NOMO-1 treated with DMSO at 0.1 percent for 48 hours (cell line): ENCODE results near the gene LHX1.

ENCODE experiments used
- DNase-seq: peaks from one replicate; lab custom pipeline; 2025; ENCODE audit not compliant: unreplicated experiment; lab: John Stamatoyannopoulos, UW

Gene LHX1

GRCh38 chr17:36921095-36921851 lies 16.0 kb upstream of the LHX1 start:
- DNase-seq, result no peak

DNA sequence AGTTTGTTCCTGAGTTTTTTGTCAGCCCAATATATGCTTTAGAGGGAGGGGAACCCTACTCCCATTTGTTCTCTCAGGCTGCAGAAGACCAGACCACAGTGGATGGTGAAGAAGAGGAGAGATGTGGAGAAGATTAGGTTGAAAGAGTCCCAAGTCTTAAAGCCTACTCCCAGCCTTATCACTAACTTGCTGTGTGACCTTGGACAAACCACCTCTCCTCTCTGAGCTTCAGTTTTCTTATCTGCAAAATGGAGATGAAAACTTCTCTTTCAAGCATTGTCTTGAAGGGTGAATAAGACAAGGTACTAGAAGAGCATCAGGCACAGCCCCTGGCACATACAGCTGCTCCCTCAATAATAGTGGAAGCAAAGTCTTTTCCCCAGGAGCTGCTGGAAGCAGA lies 15.1 kb upstream of the LHX1 start:
- DNase-seq, result no peak

DNA sequence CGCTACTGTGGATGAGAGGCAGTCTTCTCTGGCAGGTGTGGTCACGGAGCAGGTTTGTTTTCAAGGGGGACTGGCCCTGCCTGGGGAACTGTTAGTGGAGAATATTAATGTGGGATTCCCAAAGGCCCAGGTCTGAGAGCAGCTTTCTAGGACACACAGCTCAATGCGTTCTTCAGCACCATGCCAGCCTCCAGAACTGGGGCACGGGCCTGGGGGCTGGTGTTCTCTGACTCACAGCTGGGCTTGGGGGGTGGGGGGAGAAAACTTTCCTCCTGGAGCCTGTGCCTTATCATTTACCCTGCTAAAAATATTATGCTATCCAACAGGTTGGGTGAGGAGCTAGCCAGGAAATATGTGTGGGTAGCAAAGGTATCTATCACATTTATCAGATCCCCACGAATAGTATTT lies 13.5 kb upstream of the LHX1 start:
- DNase-seq, result no peak

DNA sequence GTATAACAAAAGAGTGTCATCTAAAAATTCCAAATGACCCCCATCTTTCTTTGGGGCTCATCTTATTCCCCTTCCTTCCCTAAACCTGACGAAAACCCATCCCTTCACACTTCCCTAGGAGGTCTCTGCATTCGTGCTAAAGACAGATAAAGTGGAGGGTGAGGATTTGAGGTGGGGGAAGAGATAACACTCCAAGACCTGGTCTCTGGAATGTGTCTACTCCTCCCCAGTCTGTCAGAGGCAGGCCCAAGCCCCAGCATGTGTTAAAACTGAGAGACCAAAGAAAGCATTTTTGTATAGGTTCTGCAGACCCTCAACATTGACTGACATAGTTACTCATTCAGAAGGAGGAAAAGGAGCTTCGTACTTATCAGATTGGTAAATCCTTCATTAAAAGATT lies 11.0 kb upstream of the LHX1 start:
- no peak for DNase-seq

DNA sequence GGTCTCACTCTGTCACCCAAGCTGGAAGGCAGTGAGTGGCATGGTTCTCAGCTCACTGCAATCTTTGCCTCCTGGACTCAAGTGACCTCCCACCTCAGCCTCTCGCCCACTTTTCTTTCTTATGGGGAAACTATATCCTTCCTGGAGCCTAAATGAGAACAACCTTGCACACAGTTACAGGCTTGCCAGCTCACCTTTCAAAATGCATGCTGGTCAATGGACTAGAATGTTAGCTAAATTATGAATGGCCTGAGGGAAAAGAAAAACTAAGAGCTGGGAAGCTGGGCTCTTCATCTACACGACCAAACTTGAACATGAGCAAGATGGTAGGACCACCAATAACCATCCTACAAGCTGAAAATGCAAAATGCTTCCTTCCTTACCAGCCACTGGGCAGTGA lies 10.6 kb upstream of the LHX1 start:
- no peak for DNase-seq

DNA sequence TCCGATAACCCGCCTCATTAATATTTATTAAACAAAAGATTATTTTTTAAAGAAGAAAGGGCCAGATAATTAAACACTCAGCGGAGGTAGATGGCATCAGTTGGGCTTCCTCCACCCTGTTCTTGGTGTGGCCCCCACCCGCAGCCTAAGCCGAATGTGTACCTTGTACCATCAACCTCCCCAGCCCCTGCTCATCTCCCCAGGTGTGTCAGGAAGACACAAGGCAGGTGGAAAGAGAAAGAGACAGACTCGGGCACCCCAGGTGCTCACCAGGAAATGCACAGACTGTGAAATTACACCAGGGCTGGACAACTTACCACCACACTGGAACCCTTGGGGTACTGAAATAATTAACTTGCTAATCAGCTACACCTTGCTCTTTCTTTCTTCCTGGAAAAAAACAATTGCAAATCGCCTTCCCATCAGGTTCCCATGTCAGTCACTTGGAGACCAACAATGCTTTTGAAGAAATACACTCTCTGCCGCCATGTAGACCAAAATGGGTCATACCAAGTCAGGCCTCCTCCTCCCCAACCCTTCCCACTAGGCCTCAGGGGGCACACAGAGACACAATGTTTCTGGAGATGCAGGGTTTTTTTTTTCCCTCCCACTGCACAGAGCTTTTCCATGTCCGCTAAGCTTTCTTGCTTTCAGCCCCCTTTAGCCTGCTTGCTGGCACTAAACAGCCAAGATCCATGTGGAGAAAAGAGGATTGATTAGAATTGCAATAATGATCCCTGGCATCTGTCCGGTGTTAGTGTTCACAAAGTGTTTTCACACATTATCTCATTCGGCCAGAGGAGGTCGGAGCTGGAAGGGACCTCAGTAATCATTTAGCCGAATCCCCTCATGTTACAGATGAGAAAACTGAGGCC lies 8.6 kb upstream of the LHX1 start:
- no peak for DNase-seq

- DNase-seq, result no peak
Measured at GRCh38 chr17:36929851-36930582, 7.3 kb upstream of the LHX1 start.

DNA sequence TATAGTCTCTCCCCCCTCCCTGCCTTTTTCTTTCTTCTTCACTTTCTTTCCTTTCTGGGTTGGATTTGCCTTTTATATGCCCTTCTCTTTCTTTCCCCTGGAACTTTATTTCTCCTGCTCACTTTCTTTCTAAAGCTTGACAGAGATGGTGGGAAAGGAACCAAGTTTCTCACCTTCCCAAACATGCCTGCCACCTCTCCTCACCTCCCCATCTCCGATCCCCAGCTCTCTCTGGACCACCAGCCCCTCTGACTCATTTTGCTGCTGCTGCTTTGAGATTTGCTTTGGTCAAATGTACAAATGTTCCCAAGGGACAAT lies 6.7 kb upstream of the LHX1 start:
- no peak for DNase-seq

DNA sequence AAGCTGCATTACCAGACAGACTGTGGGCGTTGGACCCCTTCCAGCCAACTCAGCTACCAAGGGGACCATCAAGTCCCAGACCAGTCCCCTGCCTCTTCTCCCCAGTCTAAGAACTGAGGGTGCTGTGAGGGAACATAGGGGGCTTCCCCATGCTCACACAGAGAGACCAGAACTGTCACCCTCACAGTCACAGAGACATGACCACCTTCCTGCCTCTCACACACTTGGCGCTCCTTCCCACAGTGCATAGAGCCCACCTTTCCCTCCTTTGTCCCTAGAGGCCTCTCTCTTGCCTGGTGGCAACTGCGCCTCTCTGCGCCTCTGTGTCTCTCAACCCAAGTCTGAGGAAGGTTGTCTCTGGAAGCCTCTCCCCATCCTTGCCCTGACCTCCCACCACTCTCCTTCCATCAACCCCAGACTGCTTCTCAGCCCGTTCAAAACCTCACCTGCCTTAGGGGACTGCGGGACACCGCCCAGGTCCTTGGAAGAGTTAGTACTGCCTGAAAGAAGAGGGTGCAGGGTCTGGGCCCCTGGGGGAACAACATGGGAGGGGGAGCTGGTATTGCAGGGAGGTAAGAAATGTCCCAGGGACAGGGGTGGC lies 6.1 kb upstream of the LHX1 start:
- DNase-seq, result no peak

DNA sequence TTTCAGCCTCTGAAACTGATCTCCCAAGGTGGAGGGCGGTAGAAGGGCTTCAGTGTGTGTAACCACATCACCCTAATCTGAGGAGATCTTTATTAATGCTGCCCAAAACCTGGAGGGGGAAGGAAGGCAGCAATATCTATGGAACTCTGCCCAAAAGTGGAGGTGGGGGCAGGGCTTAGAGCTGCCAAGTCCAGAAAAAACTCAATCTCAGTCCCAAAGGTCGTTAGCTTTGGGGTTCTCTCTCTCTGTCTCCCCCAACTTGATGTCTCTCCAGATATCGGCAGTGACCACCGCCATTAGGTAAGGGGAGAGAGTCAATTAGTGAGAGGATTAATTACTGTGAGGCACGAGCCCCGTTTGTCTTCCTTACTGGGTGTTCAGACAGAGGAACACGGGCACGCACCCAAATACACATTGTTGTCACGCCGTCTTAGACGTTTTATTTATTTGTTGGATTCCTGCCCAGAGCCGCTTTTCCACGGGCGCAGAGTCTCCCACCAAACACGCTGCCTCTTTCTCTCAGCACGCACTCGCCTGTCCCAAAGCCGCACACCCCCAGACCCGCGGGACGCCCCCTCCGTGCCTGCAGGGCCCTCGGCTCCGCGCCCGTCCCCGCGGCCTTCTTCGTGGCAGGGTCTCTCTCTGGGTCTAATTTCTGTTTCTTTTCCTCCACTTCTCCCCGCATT lies 5.4 kb upstream of the LHX1 start:
- DNase-seq, result no peak

DNA sequence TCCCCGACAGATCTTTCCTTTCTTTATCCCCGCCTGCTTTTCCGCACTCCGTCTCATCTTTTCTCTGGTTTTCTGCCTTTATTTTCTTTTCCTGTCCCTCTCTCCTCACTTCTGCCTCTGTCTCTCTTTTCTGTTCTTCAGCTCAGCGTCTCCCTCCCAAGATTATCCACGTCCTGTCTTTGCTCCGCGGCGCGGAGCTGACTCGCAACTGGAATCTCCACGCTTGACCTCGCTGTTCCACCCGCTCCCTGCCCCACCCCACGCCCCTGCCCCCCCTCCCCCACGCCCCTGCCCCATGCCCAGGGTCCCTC lies 4.9 kb upstream of the LHX1 start:
- no peak for DNase-seq

- DNase-seq, result no peak
Measured at GRCh38 chr17:36932694-36933511, 4.4 kb upstream of the LHX1 start.

GRCh38 chr17:36933512-36934143 lies 3.6 kb upstream of the LHX1 start:
- no peak for DNase-seq

DNA sequence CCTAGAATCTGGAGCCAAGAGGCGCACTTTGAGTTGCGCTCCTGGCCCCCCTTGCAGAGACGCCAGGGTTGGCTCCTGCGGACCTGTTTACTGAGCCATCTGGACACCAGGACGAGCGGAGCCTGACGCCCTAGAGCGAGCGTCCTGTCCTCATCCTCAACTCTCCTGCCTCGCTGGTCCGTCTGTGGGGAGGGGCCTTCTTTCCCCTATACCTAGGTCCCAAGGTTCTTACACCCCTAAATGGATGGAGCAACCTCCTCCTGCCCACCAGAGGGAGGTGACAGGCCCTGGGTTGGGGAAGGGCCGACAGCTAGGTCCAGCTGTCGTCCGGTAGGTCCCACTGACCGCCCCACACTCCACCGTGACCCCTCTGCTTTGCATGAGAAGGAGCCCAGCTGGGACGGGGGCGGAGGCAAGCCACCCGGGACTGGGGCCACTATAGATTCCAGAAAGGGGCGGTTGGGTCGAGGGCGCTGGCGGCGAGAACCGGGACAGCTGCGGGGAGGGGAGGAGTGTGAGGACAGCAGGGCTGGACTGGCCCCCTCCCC lies 3.1 kb upstream of the LHX1 start:
- no peak for DNase-seq

GRCh38 chr17:36934692-36935630 lies 2.3 kb upstream of the LHX1 start:
- DNase-seq, result no peak

- DNase-seq, result no peak
Measured at GRCh38 chr17:36935671-36936454, 1.4 kb upstream of the LHX1 start.

DNA sequence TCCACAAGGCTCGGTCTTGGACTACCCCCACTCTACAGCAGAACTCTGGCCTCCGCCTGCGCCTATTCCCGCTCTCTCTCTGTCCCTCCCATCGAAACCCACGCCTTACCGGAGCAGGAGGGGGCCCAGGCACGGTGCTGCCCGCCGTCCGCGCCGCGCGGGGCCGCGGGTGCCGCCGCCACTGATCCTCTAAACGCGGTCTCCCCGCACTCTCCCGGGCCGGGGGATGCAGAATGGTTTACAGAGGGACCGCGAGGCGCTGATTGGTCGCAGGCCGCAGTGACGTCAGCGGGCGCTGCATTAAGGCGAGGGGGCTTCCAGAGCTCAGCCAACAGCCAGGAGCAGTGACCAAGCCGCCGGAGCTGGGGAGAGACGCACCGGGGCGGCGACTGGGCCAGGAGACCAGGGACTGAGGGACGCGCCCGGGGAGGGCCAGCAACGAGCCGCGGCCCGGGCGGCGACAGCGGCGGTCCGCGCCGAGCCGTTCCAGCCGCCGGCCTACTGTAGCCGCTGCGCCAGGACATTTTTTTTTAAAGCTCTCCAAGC lies 747 bp upstream of the LHX1 start:
- DNase-seq, result no peak
